Measurements from ENCODE around the gene IL6R.

DNA sequence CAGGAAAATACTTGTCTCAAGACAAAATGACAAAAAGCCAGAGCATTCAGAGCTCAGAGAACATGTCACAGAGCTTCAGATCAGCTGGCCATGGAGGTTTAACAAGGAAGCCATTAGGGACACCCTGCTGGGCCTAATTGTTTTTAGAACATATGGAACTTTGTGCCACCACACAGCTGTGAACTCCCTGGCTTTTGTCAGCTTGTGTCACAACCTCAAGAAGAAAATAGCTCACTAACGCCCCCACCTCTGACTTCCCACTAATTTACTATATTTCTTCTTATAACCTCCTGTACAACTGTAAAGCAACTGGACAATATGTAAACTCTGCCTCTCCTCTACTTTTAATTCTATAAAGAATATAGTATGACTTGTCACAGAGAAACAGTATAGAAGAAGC is 75.9 kb downstream of the IL6R start:
- TF ChIP-seq ARNTL (CRISPR knock-in tag; IDR thresholded peaks at IDR 0.05; ENCODE audit: borderline replicate concordance, low read depth), result no peak
- TF ChIP-seq PATZ1 (CRISPR knock-in tag; IDR thresholded peaks at IDR 0.05; ENCODE audit: borderline replicate concordance), result no peak

All from SK-N-SH treated with all-trans-retinoic acid at 6 μM for 48 hours (cell line).